ENCODE results near the gene SDK2.

The SDK2 gene

GRCh38 chr17:73503560-73503959 is 140.7 kb downstream of the SDK2 start:
- TF ChIP-seq ELF4 (IDR thresholded peaks at IDR 0.05): no peak
- TF ChIP-seq ZNF384 (IDR thresholded peaks at IDR 0.05): no peak
- no peak for TF ChIP-seq HDGF (IDR thresholded peaks at IDR 0.05; ENCODE audit: borderline replicate concordance)
- TF ChIP-seq FOXM1 (IDR thresholded peaks at IDR 0.05; ENCODE audit: borderline replicate concordance): no peak
- TF ChIP-seq LEF1 (IDR thresholded peaks at IDR 0.05; ENCODE audit: borderline replicate concordance): no peak
- no peak for TF ChIP-seq L3MBTL2 (conservative IDR thresholded peaks at IDR 0.05)
- TF ChIP-seq NFRKB (IDR thresholded peaks at IDR 0.05): no peak
- TF ChIP-seq PKNOX1 (IDR thresholded peaks at IDR 0.05): no peak
- no peak for TF ChIP-seq SP1 (IDR thresholded peaks at IDR 0.05)
- TF ChIP-seq SUZ12 (IDR thresholded peaks at IDR 0.05): no peak
- no peak for TF ChIP-seq BHLHE40 (IDR thresholded peaks at IDR 0.05; ENCODE audit: borderline replicate concordance)
- TF ChIP-seq ARNT (IDR thresholded peaks at IDR 0.05): no peak
- TF ChIP-seq FOXK2 (IDR thresholded peaks at IDR 0.05): no peak
- POLR2A ChIA-PET: no interaction called here
- CTCF ChIA-PET: no interaction called here
- no peak for DNase-seq (ENCODE audit: extremely low spot score)

GRCh38 chr17:73500414-73500999 is 143.7 kb downstream of the SDK2 start:
- TF ChIP-seq HDGF (IDR thresholded peaks at IDR 0.05; ENCODE audit: borderline replicate concordance) (no peak), NFRKB (IDR thresholded peaks at IDR 0.05) (no peak), TARDBP (IDR thresholded peaks at IDR 0.05) (no peak), PKNOX1 (IDR thresholded peaks at IDR 0.05) (no peak)
- POLR2A ChIA-PET: interaction anchor here (0.8 kb wide), 1 partner anchor 13 kb away, joined by 4 read pairs; no protein-coding TSS in a partner anchor
- no peak for DNase-seq (ENCODE audit: extremely low spot score)
- CTCF ChIA-PET: no interaction called here

- CTCF ChIA-PET: interaction anchor here (0.6 kb wide), 1 partner anchor 20 kb away, joined by 3 read pairs; no protein-coding TSS in a partner anchor
- no peak for TF ChIP-seq TARDBP (IDR thresholded peaks at IDR 0.05)
- TF ChIP-seq PKNOX1 (IDR thresholded peaks at IDR 0.05): no peak
- no peak for TF ChIP-seq FOXK2 (IDR thresholded peaks at IDR 0.05)
- no peak for TF ChIP-seq ZNF384 (IDR thresholded peaks at IDR 0.05)
- TF ChIP-seq BHLHE40 (IDR thresholded peaks at IDR 0.05; ENCODE audit: borderline replicate concordance): no peak
- no peak for TF ChIP-seq NFRKB (IDR thresholded peaks at IDR 0.05)
- no peak for TF ChIP-seq HDGF (IDR thresholded peaks at IDR 0.05; ENCODE audit: borderline replicate concordance)
- TF ChIP-seq ELF4 (IDR thresholded peaks at IDR 0.05): no peak
- no peak for TF ChIP-seq FOXM1 (IDR thresholded peaks at IDR 0.05; ENCODE audit: borderline replicate concordance)
- TF ChIP-seq SP1 (IDR thresholded peaks at IDR 0.05): no peak
- no peak for TF ChIP-seq L3MBTL2 (conservative IDR thresholded peaks at IDR 0.05)
- TF ChIP-seq LEF1 (IDR thresholded peaks at IDR 0.05; ENCODE audit: borderline replicate concordance): no peak
- TF ChIP-seq SUZ12 (IDR thresholded peaks at IDR 0.05): no peak
- POLR2A ChIA-PET: no interaction called here
- no peak for DNase-seq (ENCODE audit: extremely low spot score)
Observed at GRCh38 chr17:73498886-73499554, 145.2 kb downstream of the SDK2 start.

GRCh38 chr17:73498176-73498575 is 146.1 kb downstream of the SDK2 start:
- POLR2A ChIA-PET: no interaction called here
- TF ChIP-seq FOXA1 (IDR thresholded peaks at IDR 0.05) (no peak), PKNOX1 (IDR thresholded peaks at IDR 0.05) (no peak), HDGF (IDR thresholded peaks at IDR 0.05; ENCODE audit: borderline replicate concordance) (no peak), NFRKB (IDR thresholded peaks at IDR 0.05) (no peak), FOXK2 (IDR thresholded peaks at IDR 0.05) (no peak), CTBP1 (IDR thresholded peaks at IDR 0.05; ENCODE audit: borderline replicate concordance) (no peak), ARNT (IDR thresholded peaks at IDR 0.05) (no peak), BHLHE40 (IDR thresholded peaks at IDR 0.05; ENCODE audit: borderline replicate concordance) (no peak), FOXM1 (IDR thresholded peaks at IDR 0.05; ENCODE audit: borderline replicate concordance) (no peak), LEF1 (IDR thresholded peaks at IDR 0.05; ENCODE audit: borderline replicate concordance) (no peak), SUZ12 (IDR thresholded peaks at IDR 0.05) (no peak), TARDBP (IDR thresholded peaks at IDR 0.05) (no peak), L3MBTL2 (conservative IDR thresholded peaks at IDR 0.05) (no peak), SP1 (IDR thresholded peaks at IDR 0.05) (no peak), ELF4 (IDR thresholded peaks at IDR 0.05) (no peak), ZNF384 (IDR thresholded peaks at IDR 0.05) (no peak)
- CTCF ChIA-PET: interaction anchor here (0.6 kb wide), 2 partner anchors 13 to 19 kb away, joined by 3 read pairs; no protein-coding TSS in a partner anchor
- no peak for DNase-seq (ENCODE audit: extremely low spot score)

- CTCF ChIA-PET: interaction anchor here (0.6 kb wide), 1 partner anchor 13 kb away, joined by 3 read pairs; no protein-coding TSS in a partner anchor
- no peak for TF ChIP-seq HDGF (IDR thresholded peaks at IDR 0.05; ENCODE audit: borderline replicate concordance)
- no peak for TF ChIP-seq PKNOX1 (IDR thresholded peaks at IDR 0.05)
- TF ChIP-seq FOXA1 (IDR thresholded peaks at IDR 0.05): no peak
- TF ChIP-seq SUZ12 (IDR thresholded peaks at IDR 0.05): no peak
- TF ChIP-seq BHLHE40 (IDR thresholded peaks at IDR 0.05; ENCODE audit: borderline replicate concordance): no peak
- TF ChIP-seq FOXM1 (IDR thresholded peaks at IDR 0.05; ENCODE audit: borderline replicate concordance): no peak
- DNase-seq (ENCODE audit: extremely low spot score): no peak
- POLR2A ChIA-PET: no interaction called here
Observed at GRCh38 chr17:73497721-73498120, 146.5 kb downstream of the SDK2 start.
